Effector CD8-positive, alpha-beta T cell (primary cell): ENCODE results near the gene ATP9B.
A peak's percentile ranks its signal among the peaks of the same experiment; 100 is the strongest.

Experiments
- DNase-seq: peaks from one replicate; lab custom pipeline; 2025; lab: John Stamatoyannopoulos, UW
- total RNA-seq, 4 experiments: gene quantifications; one replicate each; lab custom pipeline; 2026; lab: John Stamatoyannopoulos, UW

The ATP9B gene
- total RNA-seq: 75.4 to 107 (median 96.0) reads per million in 4 experiments

DNA sequence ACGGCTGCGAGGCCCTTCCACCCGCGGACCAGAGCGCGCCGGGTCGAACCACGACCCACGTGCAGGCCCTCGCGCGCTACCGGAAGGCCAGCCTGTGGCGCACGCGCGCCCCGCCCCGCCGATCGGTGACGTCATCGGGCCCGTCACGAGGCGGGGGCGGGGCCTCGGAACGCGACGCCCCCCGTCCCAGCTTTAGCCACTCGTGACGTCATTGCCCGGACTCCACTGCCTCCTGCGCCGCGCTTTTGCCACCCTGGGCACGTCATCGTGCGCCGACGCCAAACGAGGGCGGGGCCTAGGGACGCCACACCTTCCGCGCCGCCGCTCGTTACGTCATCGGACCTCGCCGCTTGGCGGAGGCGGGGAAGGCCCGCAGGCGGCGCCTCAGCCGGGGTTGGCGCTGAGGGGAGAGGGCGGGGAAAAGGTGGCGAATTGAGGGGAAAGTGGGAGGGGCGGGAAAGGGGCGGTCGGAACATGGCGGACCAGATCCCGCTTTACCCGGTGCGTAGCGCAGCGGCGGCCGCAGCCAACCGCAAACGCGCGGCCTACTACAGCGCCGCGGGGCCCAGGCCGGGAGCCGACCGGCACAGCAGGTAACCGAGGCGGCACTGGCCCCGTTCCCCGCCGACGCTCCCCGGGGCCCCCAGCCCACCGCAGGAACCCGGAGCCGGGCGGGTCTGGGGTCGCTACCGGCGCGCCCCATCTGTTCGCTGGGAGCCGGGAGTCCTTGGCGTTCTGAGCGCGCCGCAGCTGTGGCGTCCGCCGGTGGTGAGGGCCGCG, at the start of gene ATP9B:
Gene ATP9B (plus strand): TSS at position 458 of the 780 bp plus-strand sequence. CDS start 17 bp downstream, at position 475.
- DNase-seq: peak; percentile 98

- DNase-seq: no peak
Measured at GRCh38 chr18:79019881-79020280, 49.3 kb upstream of the ATP9B start.

- DNase-seq: no peak
Measured at GRCh38 chr18:79022603-79023002, 46.6 kb upstream of the ATP9B start.

DNA sequence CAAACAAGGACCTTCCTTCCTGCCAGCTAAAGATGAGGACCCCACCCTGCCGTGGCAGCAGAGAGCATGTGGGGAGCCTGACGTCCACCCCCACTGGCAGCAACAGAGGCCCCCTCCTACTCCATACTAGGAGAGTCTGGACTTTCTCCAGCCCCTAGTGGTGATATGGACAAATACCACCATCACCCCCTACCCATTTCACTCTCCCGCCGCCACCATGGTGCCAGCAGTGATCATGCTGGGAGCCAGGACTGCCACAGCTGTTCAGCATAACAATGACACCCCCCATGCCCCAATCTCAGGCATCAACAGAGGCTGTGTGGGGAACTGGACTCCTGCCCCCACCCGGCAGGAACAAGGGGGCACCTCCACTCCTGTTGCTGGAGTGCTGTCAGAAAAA, 42.7 kb upstream of the ATP9B start:
- DNase-seq: no peak

GRCh38 chr18:79030680-79031079, 38.5 kb upstream of the ATP9B start:
- no peak for DNase-seq

- no peak for DNase-seq
Measured at GRCh38 chr18:79042276-79042675, 26.9 kb upstream of the ATP9B start.

GRCh38 chr18:79043288-79043687, 25.9 kb upstream of the ATP9B start:
- DNase-seq: no peak

GRCh38 chr18:79046522-79046921, 22.7 kb upstream of the ATP9B start:
- DNase-seq: no peak

- no peak for DNase-seq
Measured at GRCh38 chr18:79047556-79048244, 21.5 kb upstream of the ATP9B start.

DNA sequence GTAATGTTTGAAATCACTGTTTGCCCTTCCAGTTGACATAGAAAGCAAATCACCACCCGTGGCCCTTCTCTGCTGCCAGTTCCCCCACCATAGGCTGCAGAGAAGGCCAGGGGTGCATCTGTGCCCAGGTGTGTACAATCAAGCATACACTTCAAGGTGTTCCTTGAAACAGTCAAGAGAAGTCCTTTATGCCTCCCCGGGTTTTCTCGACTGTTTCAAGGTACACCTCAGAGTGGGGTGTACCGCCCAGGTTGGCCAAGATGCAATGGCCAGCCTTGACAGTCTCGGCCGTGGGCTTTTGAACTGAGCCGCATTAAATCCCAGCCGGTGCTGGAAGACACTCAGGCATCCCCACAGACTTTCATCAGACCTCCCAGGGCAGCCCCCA, 21.0 kb upstream of the ATP9B start:
- no peak for DNase-seq

DNA sequence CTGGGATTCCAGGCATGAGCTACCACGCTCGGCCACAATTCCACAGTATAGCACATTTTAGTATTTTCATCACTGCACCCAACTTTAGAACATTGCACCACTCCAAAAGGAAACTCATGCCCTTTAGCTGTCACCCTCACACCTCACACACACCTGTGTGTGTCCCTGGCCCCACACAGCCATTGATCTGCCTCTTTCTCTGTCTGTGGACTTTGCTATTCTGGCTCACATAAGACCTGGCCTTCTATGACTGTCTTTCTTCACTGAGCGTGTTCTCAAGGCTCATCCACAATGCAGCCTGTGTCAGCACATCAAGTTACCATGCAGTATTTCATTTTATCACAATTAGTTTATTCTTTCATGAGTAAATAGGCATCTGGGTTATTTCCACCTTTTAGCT, 19.7 kb upstream of the ATP9B start:
- DNase-seq: no peak

GRCh38 chr18:79050005-79050404, 19.2 kb upstream of the ATP9B start:
- DNase-seq: no peak

DNA sequence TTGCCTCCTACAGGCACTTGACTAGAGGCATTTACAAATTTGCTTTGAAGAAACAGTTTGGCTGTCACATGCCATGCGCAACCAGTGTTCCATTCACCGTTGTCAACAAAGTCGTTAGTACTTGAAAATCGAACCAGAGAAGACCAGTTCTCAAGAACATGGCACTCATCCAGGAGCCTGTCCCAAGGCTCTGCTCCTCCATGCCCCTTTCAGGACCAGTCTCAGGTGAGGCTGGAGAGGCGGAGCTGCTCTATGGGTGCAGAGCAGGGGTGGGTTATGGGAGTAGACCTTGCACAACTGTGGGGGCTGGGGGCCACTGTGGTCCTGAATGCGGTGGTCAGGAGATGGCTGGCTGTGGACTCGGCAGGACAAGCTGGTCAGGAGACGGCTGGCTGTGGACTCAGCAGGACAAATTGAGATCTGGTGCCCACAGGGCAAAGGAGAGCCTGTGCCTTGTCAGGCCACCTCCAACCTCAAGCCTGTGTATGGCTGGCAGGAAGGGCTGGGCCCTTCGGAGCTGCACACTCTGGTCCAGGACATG, 12.3 kb upstream of the ATP9B start:
- no peak for DNase-seq

GRCh38 chr18:79058007-79058406, 11.2 kb upstream of the ATP9B start:
- DNase-seq: no peak

DNA sequence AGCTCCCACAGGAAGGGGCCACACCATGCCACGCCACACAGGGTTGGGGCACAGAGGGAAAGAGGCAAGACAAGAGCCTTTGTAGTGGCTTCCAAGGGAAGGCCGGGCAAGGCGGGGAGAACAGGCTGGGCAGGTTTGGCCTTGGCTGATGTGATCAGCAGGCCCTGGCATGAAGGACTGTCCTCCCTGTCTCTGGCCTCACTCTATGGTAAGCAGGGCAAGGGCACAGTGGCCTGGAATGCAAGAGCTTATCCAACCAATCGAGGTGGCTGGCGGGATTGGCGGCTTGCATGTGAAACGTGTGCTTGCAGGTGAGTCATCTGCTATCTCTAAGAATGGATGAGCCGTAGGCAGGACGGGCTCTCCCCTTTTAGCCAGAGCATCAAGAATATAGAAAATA, 6.4 kb upstream of the ATP9B start:
- DNase-seq: no peak

GRCh38 chr18:79064228-79064627, 5.0 kb upstream of the ATP9B start:
- DNase-seq: no peak

- no peak for DNase-seq
Measured at GRCh38 chr18:79065802-79066201, 3.4 kb upstream of the ATP9B start.

- DNase-seq: no peak
Measured at GRCh38 chr18:79067611-79068010, 1.6 kb upstream of the ATP9B start.

GRCh38 chr18:79068341-79068936, 755 bp upstream of the ATP9B start:
- no peak for DNase-seq

DNA sequence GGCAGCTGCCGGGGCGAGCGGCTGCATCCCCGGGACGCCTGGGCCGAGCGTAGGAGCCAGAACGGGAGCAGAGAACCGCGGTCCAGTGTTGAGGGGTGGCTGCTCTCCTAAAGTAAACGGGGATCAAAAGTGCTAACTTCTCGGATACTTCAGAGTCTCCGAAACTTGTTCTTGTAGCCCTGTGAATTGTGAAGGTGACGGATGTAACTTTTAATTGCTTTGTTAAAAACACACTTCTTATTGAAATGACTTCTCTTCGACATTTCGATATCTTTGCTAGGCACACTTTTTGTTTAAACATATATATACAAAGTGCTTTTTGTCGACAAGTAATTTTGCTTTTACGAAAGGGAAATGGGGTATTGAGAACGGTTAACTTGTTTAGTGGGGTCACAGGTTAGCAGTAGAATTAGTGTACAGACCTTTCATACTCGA, 540 bp downstream of the ATP9B start:
- DNase-seq: no peak

GRCh38 chr18:79070486-79070885, 1.3 kb downstream of the ATP9B start:
- no peak for DNase-seq

DNA sequence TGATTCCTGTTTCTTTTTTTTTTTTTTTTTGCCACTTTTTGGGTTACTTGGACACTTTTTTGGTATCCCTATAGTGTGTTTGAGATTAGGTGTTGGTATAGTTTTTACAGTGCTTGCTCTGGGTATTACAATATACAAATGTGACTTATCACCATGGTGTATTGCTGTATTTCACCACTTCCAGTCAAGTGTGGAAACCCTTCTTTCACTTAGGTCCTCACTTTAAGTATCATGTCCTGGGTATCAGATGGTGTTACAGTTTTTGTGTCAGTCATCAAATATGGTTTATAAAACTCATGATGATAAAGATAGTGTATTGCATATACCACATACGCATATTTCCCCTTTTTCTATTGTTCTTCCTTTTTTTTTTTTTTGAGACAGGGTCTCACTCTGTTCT, 1.8 kb downstream of the ATP9B start:
- no peak for DNase-seq
